Activated CD4-positive, alpha-beta T cell treated with anti-CD3 and anti-CD28 coated beads, Interleukin-2, amount 50 U/mL, for 1 hour (primary cell): ENCODE measurements around the gene TTC17.
"Not testable (repeated sequence)": the region's sequence is repeated elsewhere in the genome, so short reads cannot be mapped to it uniquely, and the experiment has no call there.

Source experiments
- DNase-seq: peaks from one replicate; pipeline ENCODE4 v3.0.0-alpha.2; 2020

The TTC17 gene

GRCh38 chr11:43462359-43462758 is 103.6 kb downstream of the TTC17 start:
- no peak for DNase-seq

GRCh38 chr11:43467958-43468357 is 109.2 kb downstream of the TTC17 start:
- no peak for DNase-seq

- not testable (repeated sequence) for DNase-seq
These were observed 118.8 kb downstream of the TTC17 start for GRCh38 chr11:43477491-43477890.

GRCh38 chr11:43486141-43486540 is 127.4 kb downstream of the TTC17 start:
- no peak for DNase-seq

- DNase-seq, result no peak
These were observed 131.2 kb downstream of the TTC17 start for GRCh38 chr11:43489869-43490465.

- no peak for DNase-seq
These were observed 134.0 kb downstream of the TTC17 start for GRCh38 chr11:43492701-43493100.

GRCh38 chr11:43493431-43493830 is 134.7 kb downstream of the TTC17 start:
- no peak for DNase-seq

GRCh38 chr11:43497144-43497543 is 138.4 kb downstream of the TTC17 start:
- no peak for DNase-seq

GRCh38 chr11:43498561-43498960 is 139.8 kb downstream of the TTC17 start:
- DNase-seq, result no peak

- DNase-seq, result no peak
These were observed 144.7 kb downstream of the TTC17 start for GRCh38 chr11:43503417-43503816.

GRCh38 chr11:43504316-43504950 is 145.7 kb downstream of the TTC17 start:
- no peak for DNase-seq

- DNase-seq, result no peak
These were observed 146.5 kb downstream of the TTC17 start for GRCh38 chr11:43505171-43505570.

- no peak for DNase-seq
These were observed 148.5 kb downstream of the TTC17 start for GRCh38 chr11:43507171-43507570.

- DNase-seq, result no peak
These were observed 149.8 kb downstream of the TTC17 start for GRCh38 chr11:43508511-43508918.

GRCh38 chr11:43511959-43512358 is 153.2 kb downstream of the TTC17 start:
- DNase-seq, result no peak

GRCh38 chr11:43515090-43515489 is 156.4 kb downstream of the TTC17 start:
- no peak for DNase-seq

- DNase-seq, result no peak
These were observed 157.7 kb downstream of the TTC17 start for GRCh38 chr11:43516316-43516850.

GRCh38 chr11:43517518-43517917 is 158.8 kb downstream of the TTC17 start:
- no peak for DNase-seq

- no peak for DNase-seq
These were observed 159.9 kb downstream of the TTC17 start for GRCh38 chr11:43518408-43519160.

GRCh38 chr11:43521471-43521870 is 162.8 kb downstream of the TTC17 start:
- no peak for DNase-seq

- no peak for DNase-seq
These were observed 164.9 kb downstream of the TTC17 start for GRCh38 chr11:43523632-43524031.

- DNase-seq, result no peak
These were observed 173.3 kb downstream of the TTC17 start for GRCh38 chr11:43532041-43532440.

GRCh38 chr11:43537833-43538615 is 179.3 kb downstream of the TTC17 start:
- DNase-seq, result no peak
